ENCODE data around the gene SLC9A7. TPM values are rescaled to one million over a fixed set of nuclear protein-coding genes. Genes with fewer than 3 reads are reported as not detected.

Gene SLC9A7
- total RNA-seq, 2 experiments from 2014 or later, result 16.9 to 17.0 TPM

DNA sequence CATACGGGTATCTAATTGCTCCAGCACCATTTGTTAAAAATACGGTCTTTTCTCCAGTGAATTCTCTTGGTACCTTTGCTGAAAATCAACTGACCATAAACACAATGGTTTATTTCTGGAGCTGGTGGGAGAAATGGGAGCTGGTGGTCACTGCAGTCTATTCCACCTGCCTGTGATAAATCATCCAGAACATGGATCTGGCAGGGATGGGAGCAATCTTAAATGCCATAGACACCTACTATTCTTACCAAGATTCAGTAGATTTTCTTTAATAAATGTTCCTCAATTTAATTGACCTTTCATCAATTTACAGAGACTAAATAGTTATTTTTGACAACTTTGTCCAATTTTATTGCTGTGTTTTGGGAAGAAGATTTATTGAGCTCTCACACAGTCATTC lies 68.1 kb downstream of the SLC9A7 start:
- no peak overlapping the region for H3K4me3 Mint-ChIP-seq
- H3K4me1 Mint-ChIP-seq (ENCODE audit: low read depth), result peaks cover 6% of the 10 kb centered on the region
- no peak overlapping the region for H3K27ac Mint-ChIP-seq
- intact Hi-C loops (cut with micrococcal nuclease), result no loop called here
- DNase-seq, result no peak
- no peak for ATAC-seq
- ChIA-PET POLR2A (no interaction called here), CTCF (interaction anchor here (1.1 kb wide), 1 partner anchor 106 kb away, joined by 4 read pairs; no protein-coding TSS in a partner anchor)
- TF ChIP-seq, protein P1, sequence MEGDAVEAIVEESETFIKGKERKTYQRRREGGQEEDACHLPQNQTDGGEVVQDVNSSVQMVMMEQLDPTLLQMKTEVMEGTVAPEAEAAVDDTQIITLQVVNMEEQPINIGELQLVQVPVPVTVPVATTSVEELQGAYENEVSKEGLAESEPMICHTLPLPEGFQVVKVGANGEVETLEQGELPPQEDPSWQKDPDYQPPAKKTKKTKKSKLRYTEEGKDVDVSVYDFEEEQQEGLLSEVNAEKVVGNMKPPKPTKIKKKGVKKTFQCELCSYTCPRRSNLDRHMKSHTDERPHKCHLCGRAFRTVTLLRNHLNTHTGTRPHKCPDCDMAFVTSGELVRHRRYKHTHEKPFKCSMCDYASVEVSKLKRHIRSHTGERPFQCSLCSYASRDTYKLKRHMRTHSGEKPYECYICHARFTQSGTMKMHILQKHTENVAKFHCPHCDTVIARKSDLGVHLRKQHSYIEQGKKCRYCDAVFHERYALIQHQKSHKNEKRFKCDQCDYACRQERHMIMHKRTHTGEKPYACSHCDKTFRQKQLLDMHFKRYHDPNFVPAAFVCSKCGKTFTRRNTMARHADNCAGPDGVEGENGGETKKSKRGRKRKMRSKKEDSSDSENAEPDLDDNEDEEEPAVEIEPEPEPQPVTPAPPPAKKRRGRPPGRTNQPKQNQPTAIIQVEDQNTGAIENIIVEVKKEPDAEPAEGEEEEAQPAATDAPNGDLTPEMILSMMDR (IDR thresholded peaks at IDR 0.05), result no peak
- no peaks in the 10 kb centered on the region for H3K9me3 Mint-ChIP-seq
- H3K27me3 Mint-ChIP-seq, result no peaks in the 10 kb centered on the region
- no peaks in the 10 kb centered on the region for H3K36me3 Mint-ChIP-seq (ENCODE audit: low read depth)

DNA sequence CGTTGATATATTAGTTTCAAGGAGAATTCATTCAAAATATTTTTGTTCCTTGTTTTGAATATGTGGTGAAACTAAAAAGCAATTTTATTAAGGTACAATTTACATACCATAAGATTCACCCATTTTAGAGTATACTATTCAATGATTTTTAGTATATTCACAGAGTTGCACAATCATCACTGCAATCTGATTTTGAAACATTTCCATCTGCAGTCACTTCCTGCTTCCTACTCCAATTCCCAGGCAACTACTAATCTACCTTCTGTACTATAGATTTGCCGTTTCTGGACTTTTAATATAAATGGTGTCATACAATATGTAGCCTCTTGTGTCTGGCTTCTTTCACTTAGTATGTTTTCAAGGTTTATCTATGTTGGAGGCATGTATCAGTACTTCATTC lies 71.3 kb downstream of the SLC9A7 start:
- TF ChIP-seq, protein P1 (IDR thresholded peaks at IDR 0.05), result no peak
- no peaks in the 10 kb centered on the region for H3K36me3 Mint-ChIP-seq (ENCODE audit: low read depth)
- no peak overlapping the region for H3K27ac Mint-ChIP-seq
- CTCF ChIA-PET, result interaction anchor here (1.2 to 2.4 kb wide), 3 partner anchors 11 to 43 kb away, joined by 3 to 8 read pairs (median 3); no protein-coding TSS in a partner anchor
- ATAC-seq, result no peak
- POLR2A ChIA-PET, result no interaction called here
- DNase-seq, result no peak
- intact Hi-C loops (cut with micrococcal nuclease), result no loop called here
- H3K4me1 Mint-ChIP-seq (ENCODE audit: low read depth), result peaks cover 10% of the 10 kb centered on the region
- no peak overlapping the region for H3K4me3 Mint-ChIP-seq
- H3K9me3 Mint-ChIP-seq, result no peaks in the 10 kb centered on the region
- no peaks in the 10 kb centered on the region for H3K27me3 Mint-ChIP-seq

DNA sequence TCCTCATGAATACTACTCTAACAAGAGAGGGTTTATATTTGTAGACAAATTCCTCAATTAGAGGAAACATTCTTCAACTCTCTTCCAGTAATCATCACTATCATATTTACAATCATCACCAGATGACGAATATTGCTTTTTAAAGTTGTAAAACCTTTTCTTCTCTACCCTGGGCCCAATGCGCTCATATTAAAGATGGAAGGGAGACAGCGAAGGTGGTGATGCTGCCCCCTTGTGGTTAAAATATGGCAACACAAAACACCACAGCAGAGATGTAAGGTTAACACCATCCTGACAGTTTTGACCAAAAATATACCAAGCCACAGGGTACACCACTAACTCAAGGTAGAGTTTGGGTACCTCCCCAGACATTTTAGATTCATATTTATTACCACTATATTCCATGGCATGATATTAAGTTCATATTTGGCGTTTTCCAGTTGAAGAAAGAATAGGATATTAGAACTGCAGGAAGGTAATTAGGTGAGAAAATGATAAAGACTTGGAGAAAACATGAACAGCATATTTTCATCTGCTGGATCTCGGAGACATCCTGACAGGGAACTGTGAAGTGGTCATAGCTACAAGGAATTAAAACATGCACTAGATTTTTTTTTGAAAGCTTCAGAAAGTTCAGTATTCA lies 72.8 kb downstream of the SLC9A7 start:
- DNase-seq, result peak; percentile 53
- peak; percentile 55 for ATAC-seq
- POLR2A ChIA-PET, result no interaction called here
- peaks cover 10% of the 10 kb centered on the region for H3K4me1 Mint-ChIP-seq (ENCODE audit: low read depth)
- H3K36me3 Mint-ChIP-seq (ENCODE audit: low read depth), result peaks cover 1% of the 10 kb centered on the region
- CTCF ChIA-PET, result interaction anchor here (0.7 to 2.4 kb wide), 5 partner anchors 12 to 57 kb away, joined by 3 to 8 read pairs (median 3); no protein-coding TSS in a partner anchor
- H3K27me3 Mint-ChIP-seq, result no peaks in the 10 kb centered on the region
- no peaks in the 10 kb centered on the region for H3K9me3 Mint-ChIP-seq
- intact Hi-C loops (cut with micrococcal nuclease), result no loop called here
- no peak overlapping the region for H3K4me3 Mint-ChIP-seq
- no peak overlapping the region for H3K27ac Mint-ChIP-seq
- TF ChIP-seq, protein P1 (IDR thresholded peaks at IDR 0.05), result peak; percentile 60

DNA sequence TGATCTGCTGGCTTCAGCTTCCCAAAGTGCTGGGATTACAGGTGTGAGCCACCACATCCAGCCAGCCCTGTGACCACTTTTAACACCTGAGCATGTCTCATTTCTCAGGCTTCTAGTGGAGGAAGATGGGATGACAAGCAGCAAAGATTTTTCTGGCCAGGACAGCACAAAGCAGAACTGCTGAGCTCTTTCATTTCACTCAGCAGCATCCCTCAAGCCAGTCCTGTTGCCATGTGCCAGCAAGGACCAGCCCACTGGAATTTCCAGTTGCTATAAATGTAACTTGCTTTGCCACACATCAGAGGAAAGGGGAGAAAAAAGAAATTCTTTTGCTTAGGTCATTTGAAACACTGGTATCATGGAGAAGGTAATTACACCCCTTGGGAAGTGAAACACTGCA lies 75.9 kb downstream of the SLC9A7 start:
- intact Hi-C loops (cut with micrococcal nuclease), result no loop called here
- ChIA-PET POLR2A (no interaction called here), CTCF (interaction anchor here (1.6 kb wide), 1 partner anchor 10 kb away, joined by 4 read pairs; no protein-coding TSS in a partner anchor)
- Mint-ChIP-seq H3K27ac (no peak overlapping the region), H3K36me3 (ENCODE audit: low read depth) (peaks cover 5% of the 10 kb centered on the region), H3K9me3 (no peaks in the 10 kb centered on the region), H3K4me1 (ENCODE audit: low read depth) (peaks cover 10% of the 10 kb centered on the region), H3K27me3 (no peaks in the 10 kb centered on the region), H3K4me3 (no peak overlapping the region)
- TF ChIP-seq, protein P1 (IDR thresholded peaks at IDR 0.05), result no peak
- ATAC-seq (no peak), DNase-seq (no peak)

DNA sequence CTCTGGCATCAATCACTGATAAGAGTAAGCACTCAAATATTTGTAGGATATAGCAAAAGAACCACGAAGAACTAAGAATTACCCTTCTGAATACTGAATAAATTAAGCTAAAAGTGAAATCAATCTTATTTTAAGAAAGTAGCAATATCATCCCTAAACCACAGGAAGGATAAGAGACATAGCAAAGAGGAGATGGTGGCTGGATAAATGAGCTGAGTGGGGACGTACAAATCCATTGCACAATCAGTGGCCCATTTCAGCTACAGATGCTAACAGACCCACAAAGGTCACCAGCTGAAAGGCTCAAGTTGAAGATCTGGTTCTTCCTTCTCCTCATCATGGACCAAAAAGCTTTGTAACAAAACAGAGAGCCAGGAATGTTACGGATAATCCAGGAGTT lies 77.1 kb downstream of the SLC9A7 start:
- Mint-ChIP-seq H3K4me3 (no peak overlapping the region), H3K9me3 (no peaks in the 10 kb centered on the region), H3K4me1 (ENCODE audit: low read depth) (peaks cover 10% of the 10 kb centered on the region), H3K27ac (no peak overlapping the region), H3K27me3 (no peaks in the 10 kb centered on the region), H3K36me3 (ENCODE audit: low read depth) (peaks cover 5% of the 10 kb centered on the region)
- ChIA-PET CTCF (interaction anchor here (1.6 kb wide), 1 partner anchor 11 kb away, joined by 4 read pairs; no protein-coding TSS in a partner anchor), POLR2A (no interaction called here)
- DNase-seq (no peak), ATAC-seq (no peak)
- intact Hi-C loops (cut with micrococcal nuclease), result no loop called here
- TF ChIP-seq, protein P1 (IDR thresholded peaks at IDR 0.05), result no peak

Data from activated CD8-positive, alpha-beta T cell treated with anti-CD3 and anti-CD28 coated beads for 36 hours (primary cell).